WTC11 (cell line): ENCODE data around the gene DAPK1. TPM values are rescaled to one million over a fixed set of nuclear protein-coding genes. Genes with fewer than 3 reads are reported as not detected.

Experiments used
- ATAC-seq: fragments of 200-7000 bp; cut with Tn5 transposase; 2 replicates; pipeline ENCODE4 v1.10.0; 2021; ENCODE audit warnings: mild to moderate bottlenecking, moderate library complexity
- CTCF ChIA-PET: fragments of 300-600 bp; sonication (Branson Sonifier 250); formaldehyde crosslinking; loops from one replicate; lab custom pipeline; 2021; ENCODE audit warnings: antibody characterized with exemption; lab: Charles Lee
- POLR2A ChIA-PET: fragments of 350-600 bp; sonication (Branson Sonifier 250); formaldehyde crosslinking; loops from one replicate; lab custom pipeline; 2021; ENCODE audit warnings: antibody characterized with exemption; lab: Charles Lee
- DNase-seq: peaks from one replicate; pipeline ENCODE4 v3.0.0; 2021; ENCODE audit warnings: low spot score
- H3K27ac Mint-ChIP-seq: 2 replicates; pipeline ENCODE4 v1.8.0; 2021; ENCODE audit warnings: mixed read lengths
- H3K27me3 Mint-ChIP-seq: 2 replicates; pipeline ENCODE4 v1.8.0; 2021; ENCODE audit warnings: low read depth, mild to moderate bottlenecking, moderate library complexity, mixed read lengths
- H3K36me3 Mint-ChIP-seq: 2 replicates; pipeline ENCODE4 v1.8.0; 2021; ENCODE audit warnings: mixed read lengths
- H3K4me1 Mint-ChIP-seq: 2 replicates; pipeline ENCODE4 v1.8.0; 2022; ENCODE audit warnings: mixed read lengths
- H3K4me3 Mint-ChIP-seq: 2 replicates; pipeline ENCODE4 v1.8.0; 2021; ENCODE audit warnings: mild to moderate bottlenecking, moderate library complexity, mixed read lengths
- H3K9me3 Mint-ChIP-seq: 2 replicates; pipeline ENCODE4 v1.8.0; 2021; ENCODE audit warnings: mixed read lengths
- ATF6 ChIP-seq: sonication (generic); formaldehyde crosslinking; IDR thresholded peaks from 2 replicates; pipeline ENCODE4 v1.8.1; 2023; ENCODE audit warnings: mild to moderate bottlenecking, missing genetic modification reagents
- CBFB ChIP-seq: sonication (generic); formaldehyde crosslinking; IDR thresholded peaks from 2 replicates; pipeline ENCODE4 v1.8.1; 2022; ENCODE audit warnings: mild to moderate bottlenecking, low read depth, missing genetic modification reagents
- CREM ChIP-seq: sonication (generic); formaldehyde crosslinking; IDR thresholded peaks from 2 replicates; pipeline ENCODE4 v1.8.1; 2022; ENCODE audit warnings: mild to moderate bottlenecking, missing genetic modification reagents, moderate library complexity
- CTCF ChIP-seq: fragments of 200-600 bp; IDR thresholded peaks from 2 replicates; pipeline ENCODE4 v1.8.0; 2022; ENCODE audit warnings: antibody characterized with exemption
- ERG ChIP-seq: fragments of 250-450 bp; sonication (Bioruptor Pico); IDR thresholded peaks from 2 replicates; pipeline ENCODE4 v1.8.0; 2021; ENCODE audit warnings: mild to moderate bottlenecking
- GRHL2 ChIP-seq: fragments of 250-450 bp; sonication (Bioruptor Pico); IDR thresholded peaks from 2 replicates; pipeline ENCODE4 v1.8.0; 2022; ENCODE audit warnings: mild to moderate bottlenecking, moderate library complexity; ENCODE audit not compliant: insufficient replicate concordance, severe bottlenecking
- MLX ChIP-seq: sonication (generic); formaldehyde crosslinking; IDR thresholded peaks from 2 replicates; pipeline ENCODE4 v1.8.1; 2023; ENCODE audit warnings: mild to moderate bottlenecking, missing genetic modification reagents, moderate library complexity
- NR1H2 ChIP-seq: sonication (generic); formaldehyde crosslinking; IDR thresholded peaks from 2 replicates; pipeline ENCODE4 v1.9.0; 2021; ENCODE audit warnings: mild to moderate bottlenecking, moderate library complexity, missing genetic modification reagents
- NR2C2 ChIP-seq: sonication (generic); formaldehyde crosslinking; IDR thresholded peaks from 2 replicates; pipeline ENCODE4 v1.8.0; 2022; ENCODE audit warnings: mild to moderate bottlenecking, missing genetic modification reagents
- NR3C1 ChIP-seq: sonication (generic); formaldehyde crosslinking; conservative IDR thresholded peaks from 2 replicates; pipeline ENCODE4 v1.8.1; 2023; ENCODE audit warnings: low read depth, mild to moderate bottlenecking, missing genetic modification reagents
- SMAD3 ChIP-seq: sonication (generic); formaldehyde crosslinking; IDR thresholded peaks from 2 replicates; pipeline ENCODE4 v1.8.0; 2022; ENCODE audit warnings: missing genetic modification reagents, mild to moderate bottlenecking, borderline replicate concordance
- TCF7 ChIP-seq: sonication (generic); formaldehyde crosslinking; IDR thresholded peaks from 2 replicates; pipeline ENCODE4 v1.8.0; 2022; ENCODE audit warnings: mild to moderate bottlenecking, low read depth, missing genetic modification reagents, moderate library complexity
- ZBTB43 ChIP-seq: sonication (generic); formaldehyde crosslinking; IDR thresholded peaks from 2 replicates; pipeline ENCODE4 v1.8.1; 2023; ENCODE audit warnings: mild to moderate bottlenecking, missing genetic modification reagents
- ZNF396 ChIP-seq: fragments of 250-450 bp; sonication (Bioruptor Pico); IDR thresholded peaks from 2 replicates; pipeline ENCODE4 v1.8.0; 2021; ENCODE audit warnings: mild to moderate bottlenecking, moderate library complexity, borderline replicate concordance
- total RNA-seq: library from RNA; stranded (reverse); gene quantifications from 3 replicates; pipeline ENCODE4 v1.2.3, GENCODE V29; 2021
- TF ChIP-seq, protein P1 (sequence below): sonication (generic); formaldehyde crosslinking; IDR thresholded peaks from 2 replicates; pipeline ENCODE4 v1.8.1; 2022; ENCODE audit warnings: low read depth, mild to moderate bottlenecking, moderate library complexity, missing genetic modification reagents, borderline replicate concordance
- TF ChIP-seq, protein P2 (sequence below): sonication (generic); formaldehyde crosslinking; IDR thresholded peaks from 2 replicates; pipeline ENCODE4 v1.8.0; 2022; ENCODE audit warnings: mild to moderate bottlenecking, missing genetic modification reagents
- TF ChIP-seq, protein P3 (sequence below): sonication (generic); formaldehyde crosslinking; IDR thresholded peaks from 2 replicates; pipeline ENCODE4 v1.8.1; 2023; ENCODE audit warnings: mild to moderate bottlenecking, missing genetic modification reagents, borderline replicate concordance

The DAPK1 gene
- total RNA-seq, 1 experiment from 2014 or later, result 129 TPM

DNA sequence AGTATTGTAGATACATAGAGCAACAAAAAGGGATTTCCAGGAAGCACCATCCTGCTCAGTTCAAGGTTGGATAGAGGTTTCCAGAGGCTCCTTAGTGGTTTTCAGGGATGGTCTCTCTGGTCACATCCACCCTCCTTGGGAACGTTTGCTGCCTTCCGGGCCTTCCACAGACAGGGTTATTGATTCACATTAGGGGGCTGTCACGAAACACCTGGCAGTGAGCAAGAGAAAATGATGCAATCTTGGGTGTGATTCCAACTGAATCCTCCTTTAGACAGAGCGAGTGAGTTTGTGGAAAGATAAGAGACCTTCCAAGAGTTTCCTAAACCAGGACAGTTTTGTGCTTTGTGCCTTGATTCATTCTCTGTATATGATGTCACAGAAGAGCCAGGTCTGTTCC is 184.4 kb downstream of the DAPK1 start (continued):
- TF ChIP-seq, protein P1, sequence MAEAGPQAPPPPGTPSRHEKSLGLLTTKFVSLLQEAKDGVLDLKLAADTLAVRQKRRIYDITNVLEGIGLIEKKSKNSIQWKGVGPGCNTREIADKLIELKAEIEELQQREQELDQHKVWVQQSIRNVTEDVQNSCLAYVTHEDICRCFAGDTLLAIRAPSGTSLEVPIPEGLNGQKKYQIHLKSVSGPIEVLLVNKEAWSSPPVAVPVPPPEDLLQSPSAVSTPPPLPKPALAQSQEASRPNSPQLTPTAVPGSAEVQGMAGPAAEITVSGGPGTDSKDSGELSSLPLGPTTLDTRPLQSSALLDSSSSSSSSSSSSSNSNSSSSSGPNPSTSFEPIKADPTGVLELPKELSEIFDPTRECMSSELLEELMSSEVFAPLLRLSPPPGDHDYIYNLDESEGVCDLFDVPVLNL (CRISPR knock-in tag), result no peak
- TF ChIP-seq CTCF, result no peak
- no peak for TF ChIP-seq ZNF396 (CRISPR knock-in tag)
- TF ChIP-seq GRHL2, result no peak
- TF ChIP-seq ATF6, result no peak
- no peak for TF ChIP-seq CREM

DNA sequence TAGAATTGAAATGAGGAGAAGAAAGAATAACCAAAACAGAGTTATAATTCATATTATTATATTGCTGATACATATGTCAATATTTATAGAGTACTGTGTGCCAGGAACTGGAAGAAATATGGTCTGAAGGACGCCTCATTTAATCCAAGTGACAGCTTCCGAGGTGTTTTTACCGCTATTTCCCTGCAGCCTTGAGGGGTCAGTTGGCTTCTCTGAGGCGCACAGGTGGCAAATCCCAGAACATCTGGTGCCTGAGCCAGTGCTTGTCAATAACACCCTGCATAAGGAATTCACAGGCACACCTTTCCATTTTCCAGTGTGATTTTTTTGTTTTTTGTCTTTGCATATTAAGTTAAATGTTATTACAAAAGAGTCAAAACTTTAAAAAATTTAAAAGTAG is 185.0 kb downstream of the DAPK1 start:
- ATAC-seq, result no peak
- H3K27ac Mint-ChIP-seq, result no peak overlapping the region
- peaks cover 48% of the 10 kb centered on the region for H3K36me3 Mint-ChIP-seq
- H3K27me3 Mint-ChIP-seq, result no peaks in the 10 kb centered on the region
- CTCF ChIA-PET, result no interaction called here
- no peaks in the 10 kb centered on the region for H3K9me3 Mint-ChIP-seq
- POLR2A ChIA-PET, result no interaction called here
- no peak overlapping the region for H3K4me3 Mint-ChIP-seq
- peaks cover 17% of the 10 kb centered on the region for H3K4me1 Mint-ChIP-seq
- TF ChIP-seq SMAD3 (CRISPR knock-in tag) (no peak), TCF7 (CRISPR knock-in tag) (no peak), ZBTB43 (CRISPR knock-in tag) (no peak), NR3C1 (CRISPR knock-in tag) (no peak), MLX (no peak), CBFB (CRISPR knock-in tag) (no peak), NR2C2 (CRISPR knock-in tag) (no peak), NR1H2 (CRISPR knock-in tag) (no peak), ERG (no peak)
- TF ChIP-seq, protein P2, sequence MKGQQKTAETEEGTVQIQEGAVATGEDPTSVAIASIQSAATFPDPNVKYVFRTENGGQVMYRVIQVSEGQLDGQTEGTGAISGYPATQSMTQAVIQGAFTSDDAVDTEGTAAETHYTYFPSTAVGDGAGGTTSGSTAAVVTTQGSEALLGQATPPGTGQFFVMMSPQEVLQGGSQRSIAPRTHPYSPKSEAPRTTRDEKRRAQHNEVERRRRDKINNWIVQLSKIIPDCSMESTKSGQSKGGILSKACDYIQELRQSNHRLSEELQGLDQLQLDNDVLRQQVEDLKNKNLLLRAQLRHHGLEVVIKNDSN (CRISPR knock-in tag), result no peak
- TF ChIP-seq, protein P3, sequence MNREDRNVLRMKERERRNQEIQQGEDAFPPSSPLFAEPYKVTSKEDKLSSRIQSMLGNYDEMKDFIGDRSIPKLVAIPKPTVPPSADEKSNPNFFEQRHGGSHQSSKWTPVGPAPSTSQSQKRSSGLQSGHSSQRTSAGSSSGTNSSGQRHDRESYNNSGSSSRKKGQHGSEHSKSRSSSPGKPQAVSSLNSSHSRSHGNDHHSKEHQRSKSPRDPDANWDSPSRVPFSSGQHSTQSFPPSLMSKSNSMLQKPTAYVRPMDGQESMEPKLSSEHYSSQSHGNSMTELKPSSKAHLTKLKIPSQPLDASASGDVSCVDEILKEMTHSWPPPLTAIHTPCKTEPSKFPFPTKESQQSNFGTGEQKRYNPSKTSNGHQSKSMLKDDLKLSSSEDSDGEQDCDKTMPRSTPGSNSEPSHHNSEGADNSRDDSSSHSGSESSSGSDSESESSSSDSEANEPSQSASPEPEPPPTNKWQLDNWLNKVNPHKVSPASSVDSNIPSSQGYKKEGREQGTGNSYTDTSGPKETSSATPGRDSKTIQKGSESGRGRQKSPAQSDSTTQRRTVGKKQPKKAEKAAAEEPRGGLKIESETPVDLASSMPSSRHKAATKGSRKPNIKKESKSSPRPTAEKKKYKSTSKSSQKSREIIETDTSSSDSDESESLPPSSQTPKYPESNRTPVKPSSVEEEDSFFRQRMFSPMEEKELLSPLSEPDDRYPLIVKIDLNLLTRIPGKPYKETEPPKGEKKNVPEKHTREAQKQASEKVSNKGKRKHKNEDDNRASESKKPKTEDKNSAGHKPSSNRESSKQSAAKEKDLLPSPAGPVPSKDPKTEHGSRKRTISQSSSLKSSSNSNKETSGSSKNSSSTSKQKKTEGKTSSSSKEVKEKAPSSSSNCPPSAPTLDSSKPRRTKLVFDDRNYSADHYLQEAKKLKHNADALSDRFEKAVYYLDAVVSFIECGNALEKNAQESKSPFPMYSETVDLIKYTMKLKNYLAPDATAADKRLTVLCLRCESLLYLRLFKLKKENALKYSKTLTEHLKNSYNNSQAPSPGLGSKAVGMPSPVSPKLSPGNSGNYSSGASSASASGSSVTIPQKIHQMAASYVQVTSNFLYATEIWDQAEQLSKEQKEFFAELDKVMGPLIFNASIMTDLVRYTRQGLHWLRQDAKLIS, result no peak
- no peak for DNase-seq
